NK-92 treated with Interleukin-12 subunit alpha and Interleukin-12 subunit beta, amount 100 ng/mL, for 24 hours (cell line): ENCODE results near the gene CLIC4.
"Not testable (repeated sequence)": the region's sequence is repeated elsewhere in the genome, so short reads cannot be mapped to it uniquely, and the experiment has no call there.

Source experiments
- DNase-seq: peaks from one replicate; lab custom pipeline; 2025; lab: John Stamatoyannopoulos, UW

Gene CLIC4

DNA sequence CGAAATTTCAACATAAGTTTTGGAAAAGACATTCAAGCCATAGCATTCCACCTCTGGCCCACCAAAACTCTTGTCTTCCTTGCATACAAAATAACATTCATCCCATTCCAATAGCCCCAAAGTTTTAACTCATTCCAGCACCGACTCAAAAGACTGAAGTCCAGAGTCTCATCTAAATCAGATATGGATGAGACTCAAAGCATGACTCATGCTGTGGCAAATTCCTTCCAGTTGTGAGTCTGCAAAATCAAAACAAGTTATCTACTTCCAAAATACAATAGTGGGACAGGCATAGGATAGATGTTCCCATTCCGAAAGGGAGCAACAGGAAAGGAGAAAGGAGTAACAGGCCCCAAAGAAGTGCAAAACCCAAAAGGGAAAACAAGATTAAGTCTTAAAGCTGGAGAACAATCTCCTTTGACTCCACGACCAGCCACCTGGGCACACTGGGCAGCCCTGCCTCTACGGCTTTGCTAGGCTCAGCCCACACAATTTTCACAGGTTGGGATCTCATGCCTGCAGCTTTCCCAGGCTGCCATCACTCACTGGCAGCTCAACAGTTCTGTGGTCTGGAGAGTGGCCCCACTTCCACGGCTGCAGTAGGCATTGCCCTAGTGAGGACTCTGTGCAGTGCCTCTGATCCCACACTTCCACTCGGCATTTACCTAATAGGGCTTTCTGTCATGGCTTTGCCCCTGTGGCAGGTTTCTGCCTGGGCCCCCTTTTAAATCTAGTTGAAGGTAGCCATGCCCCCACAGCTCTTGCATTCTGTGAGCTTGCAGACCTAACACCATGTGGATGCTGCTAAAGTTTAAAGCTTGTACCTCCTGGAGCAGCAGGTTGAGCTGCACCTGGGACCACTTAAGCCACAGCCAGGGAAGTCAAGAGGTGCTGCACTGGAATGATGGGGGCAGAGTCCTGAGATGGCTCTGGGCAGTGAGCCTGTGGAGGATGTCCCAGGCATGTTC lies 133.8 kb downstream of the CLIC4 start:
- no peak for DNase-seq

DNA sequence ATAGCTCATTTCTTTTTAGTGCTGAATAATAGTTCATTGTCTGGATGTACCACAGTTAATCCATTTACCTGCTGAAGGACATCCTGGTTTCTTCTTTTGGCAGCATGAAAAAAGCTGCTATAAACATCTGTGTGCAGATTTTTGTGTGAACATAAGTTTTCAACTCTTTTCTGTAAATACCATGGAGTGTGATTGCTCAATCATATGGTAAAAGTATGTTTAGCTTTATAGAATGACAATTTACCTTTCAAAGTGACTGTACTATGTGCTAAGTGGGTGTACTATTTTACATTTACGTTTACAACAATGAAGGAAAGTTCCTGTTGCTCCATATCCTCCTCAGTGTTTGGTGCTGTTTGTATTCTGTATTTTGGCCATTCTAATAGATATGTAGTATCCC lies 135.8 kb downstream of the CLIC4 start:
- no peak for DNase-seq

DNA sequence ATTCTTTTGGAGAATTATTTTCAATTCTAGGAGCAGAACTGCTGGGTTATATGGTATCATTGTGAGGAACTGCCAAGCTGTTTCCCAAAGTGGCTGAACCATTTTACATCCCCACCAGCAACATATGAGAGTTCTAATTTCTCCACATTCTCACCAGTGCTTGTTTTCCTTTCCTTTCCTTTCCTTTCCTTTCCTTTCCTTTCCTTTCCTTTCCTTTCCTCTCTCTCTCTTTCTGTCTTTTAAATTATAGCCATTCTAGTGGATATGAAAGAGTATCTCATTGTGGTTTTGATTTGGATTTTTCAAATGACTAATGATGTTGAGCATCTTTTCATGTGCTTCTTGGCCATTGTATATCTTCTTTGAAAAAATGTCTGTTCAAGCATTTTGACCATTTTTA lies 139.5 kb downstream of the CLIC4 start:
- no peak for DNase-seq

DNA sequence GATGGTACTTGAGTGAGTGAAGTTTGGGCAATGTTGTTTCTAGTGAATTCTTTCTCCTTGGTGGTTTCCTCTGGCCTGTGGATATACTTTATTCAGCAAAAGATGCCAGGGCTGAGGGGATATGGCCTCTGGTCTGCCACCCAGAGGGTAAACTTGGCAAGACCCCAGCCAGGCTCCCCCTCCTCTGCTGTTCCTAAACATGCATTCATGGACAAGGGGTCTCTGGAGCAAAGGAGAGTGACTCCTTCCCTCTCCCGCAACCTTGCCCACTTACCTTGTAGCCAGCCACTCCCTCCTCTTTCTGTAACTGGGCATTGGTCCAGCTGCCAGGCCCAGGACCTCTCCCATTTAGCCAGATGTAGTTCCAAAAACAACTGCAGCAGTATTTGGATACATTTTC lies 141.0 kb downstream of the CLIC4 start:
- DNase-seq, result no peak

DNA sequence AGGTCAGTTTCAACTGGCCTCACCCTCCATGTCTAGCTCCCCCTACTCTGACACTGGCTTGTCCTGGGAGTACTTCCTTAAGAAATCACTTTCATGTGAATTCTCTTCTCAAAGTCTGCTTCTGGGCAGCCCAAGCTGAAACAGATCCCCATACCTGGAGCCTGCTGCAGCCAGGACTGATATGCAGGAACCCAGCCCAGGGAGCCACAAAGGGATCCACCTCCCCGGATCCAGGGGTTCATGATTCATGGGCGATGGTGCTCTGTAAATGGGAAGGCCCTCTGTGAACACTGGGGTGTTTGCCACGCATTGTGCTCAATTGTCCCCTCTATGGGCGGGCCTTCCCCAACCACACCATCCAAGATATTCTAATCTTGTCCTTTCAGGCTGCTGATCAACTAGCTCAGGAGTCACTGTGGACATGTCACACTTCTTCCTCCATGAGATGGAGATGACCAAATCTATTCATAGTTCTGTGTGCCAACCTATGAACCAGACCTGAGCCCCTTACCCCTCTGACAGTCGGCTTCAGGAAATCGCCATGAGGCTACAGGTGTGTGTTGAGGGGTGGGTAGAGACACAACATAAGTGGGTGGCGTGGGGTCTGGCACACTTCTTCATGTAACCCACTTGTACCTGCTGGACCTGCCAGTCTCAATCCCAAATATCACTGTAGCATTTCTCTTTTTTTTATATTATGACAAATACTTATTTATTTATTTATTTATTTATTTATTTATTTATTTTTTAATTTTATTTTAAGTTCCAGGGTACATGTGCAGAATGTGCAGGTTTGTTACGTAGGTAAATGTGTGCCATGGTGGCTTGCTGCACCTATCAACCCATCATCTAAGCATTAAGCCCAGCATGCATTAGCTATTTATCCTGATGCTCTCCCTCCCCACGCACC lies 143.1 kb downstream of the CLIC4 start:
- no peak for DNase-seq

DNA sequence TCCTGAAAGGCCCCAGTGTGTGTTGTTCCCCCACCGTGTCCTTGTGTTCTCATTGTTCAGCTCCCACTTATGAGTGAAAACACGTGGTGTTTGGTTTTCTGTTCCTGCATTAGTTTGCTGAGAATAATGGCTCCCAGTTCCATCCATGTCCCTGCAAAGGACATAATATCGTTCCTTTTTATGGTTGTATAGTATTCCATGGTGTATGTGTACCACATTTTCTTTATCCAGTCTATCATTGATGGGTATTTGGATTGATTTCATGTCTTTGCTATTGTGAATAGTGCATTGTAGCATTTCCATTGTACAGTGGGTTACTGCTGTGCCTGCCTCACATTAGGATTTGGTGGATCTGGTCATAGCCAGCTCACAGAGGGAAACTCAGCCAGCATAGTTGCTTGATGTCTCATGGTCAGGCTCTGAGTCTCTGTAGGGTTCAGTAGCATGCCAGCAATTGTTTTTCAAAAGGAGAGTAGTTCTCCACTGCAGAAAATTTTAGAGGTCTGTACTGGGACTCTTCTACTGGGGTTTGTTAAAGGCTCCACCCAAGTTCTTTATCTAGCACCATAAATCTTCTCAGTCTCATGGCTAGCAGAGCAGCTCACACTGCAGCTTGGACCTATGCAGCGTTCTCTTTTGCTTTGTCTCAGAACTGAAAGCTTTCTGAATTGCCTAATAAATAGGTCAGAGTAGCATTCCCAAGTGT lies 143.9 kb downstream of the CLIC4 start:
- DNase-seq, result no peak

DNA sequence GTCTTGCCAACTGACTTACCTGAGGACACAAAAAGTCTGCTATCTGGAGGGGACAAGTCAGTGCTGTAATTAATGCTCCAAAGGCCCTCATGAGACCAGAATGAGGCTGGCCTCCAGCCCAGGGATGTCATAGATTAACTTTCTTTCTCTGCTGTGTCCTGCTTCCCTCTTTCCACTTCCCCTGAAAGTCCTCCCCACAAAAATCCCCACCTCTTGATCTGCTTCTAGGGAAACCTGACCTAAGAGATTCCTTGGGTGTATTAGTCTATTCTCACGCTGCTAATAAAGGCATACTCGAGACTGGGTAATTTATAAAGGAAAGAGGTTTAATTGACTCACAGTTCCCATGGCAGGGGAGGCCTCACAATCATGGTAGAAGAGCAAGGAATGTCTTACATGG lies 145.6 kb downstream of the CLIC4 start:
- no peak for DNase-seq

DNA sequence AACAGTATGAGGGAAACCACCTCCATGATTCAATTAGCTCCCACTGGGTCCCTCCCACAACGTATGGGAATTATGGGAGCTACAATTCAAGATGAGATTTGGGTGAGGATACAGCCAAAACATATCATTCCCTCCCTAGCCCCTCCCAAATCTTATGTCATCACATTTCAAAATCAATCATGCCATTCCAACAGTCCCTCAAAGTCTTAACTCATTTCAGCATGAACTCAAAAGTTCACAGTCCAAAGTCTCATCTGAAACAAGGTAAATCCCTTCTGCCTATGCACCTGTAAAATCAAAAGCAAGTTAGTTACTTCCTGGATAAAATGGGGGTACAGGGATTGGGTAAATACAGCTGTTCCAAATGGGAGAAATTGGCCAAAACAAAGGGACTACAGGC lies 146.1 kb downstream of the CLIC4 start:
- not testable (repeated sequence) for DNase-seq

DNA sequence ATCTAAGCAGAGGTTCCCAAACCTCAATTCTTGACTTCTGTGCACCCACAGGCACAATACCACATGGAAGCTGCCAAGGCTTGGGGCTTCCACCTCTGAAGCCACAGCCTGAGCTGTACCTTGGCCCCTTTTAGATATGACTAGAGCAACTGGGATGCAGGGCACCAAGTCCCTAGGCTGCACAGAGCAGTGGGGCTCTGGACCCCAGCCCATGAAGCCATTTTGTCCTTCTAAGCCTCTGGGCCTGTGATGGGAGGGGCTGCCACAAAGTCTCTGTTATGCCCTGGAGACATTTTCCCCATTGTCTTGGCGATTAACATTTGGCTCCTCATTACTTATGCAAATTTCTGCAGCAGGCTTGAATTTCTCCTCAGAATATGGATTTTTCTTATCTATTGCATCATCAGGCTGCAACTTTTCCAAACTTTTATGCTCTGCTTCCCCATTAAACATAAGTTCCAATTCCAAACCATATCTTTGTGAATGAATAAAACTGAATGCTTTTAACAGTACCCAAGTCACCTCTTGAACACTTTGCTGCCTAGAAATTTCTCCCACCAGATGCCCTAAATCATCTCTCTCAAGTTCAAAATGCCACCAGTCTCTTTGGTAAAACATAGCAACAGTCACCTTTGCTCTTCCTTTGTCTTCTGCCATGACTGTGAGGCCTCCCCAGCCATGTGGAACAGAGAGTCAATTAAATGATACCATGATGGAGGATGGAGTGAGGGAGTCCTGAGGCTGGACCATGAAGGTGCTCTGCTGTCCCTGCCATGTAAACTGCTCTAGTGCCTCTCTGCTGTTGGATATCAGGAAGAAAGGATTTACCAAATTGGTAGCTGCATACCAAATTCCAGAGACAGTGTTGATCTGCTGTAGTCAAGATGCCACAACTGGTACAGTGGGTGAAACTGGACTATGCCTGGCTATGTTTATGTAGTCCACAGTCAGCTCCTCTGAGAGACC lies 147.2 kb downstream of the CLIC4 start:
- DNase-seq, result no peak

DNA sequence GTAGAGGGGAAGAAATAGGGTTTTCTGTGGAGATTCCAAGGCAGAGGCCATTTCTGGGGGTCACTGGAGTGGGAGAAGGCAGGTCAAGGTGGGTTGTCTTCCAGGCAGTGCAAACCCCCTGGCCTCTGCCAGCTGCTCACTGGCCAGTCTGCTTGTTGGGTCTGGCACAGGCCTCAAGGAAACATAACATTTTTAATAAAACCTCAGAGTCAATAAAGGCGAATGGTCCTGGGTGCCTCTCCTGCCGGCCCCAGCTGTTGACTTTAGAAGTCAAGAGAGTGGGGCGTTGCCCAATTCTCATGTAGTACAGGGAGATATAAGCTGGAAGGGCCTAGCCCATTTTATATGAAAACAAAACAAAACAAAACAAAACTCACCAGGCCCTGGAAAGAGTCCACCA lies 148.2 kb downstream of the CLIC4 start:
- no peak for DNase-seq
